Brain pericyte (primary cell): ENCODE results near the gene ZNF410.

Experiments
- DNase-seq: peaks from one replicate; pipeline ENCODE4 v3.0.0-alpha.2; 2012; ENCODE audit warnings: low read depth, low spot score

Gene ZNF410

DNA sequence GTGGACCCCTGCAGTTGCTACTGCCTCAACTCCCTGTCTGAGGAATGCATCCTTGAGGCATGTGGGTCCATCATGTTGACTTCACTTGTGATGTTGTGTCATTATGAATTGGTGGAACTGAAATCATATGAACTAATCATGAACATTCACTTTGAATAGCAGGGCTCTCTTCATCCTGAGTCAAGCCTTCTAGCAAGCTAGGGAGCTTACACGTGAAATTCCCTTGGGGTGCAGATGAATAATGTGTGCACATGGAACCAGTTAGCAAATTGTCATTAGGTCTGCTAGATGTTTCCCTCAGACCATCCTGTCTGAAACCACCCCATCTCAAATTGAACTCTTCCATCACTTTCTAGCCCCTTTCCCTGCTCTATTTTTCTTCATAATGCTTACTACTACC lies 67.1 kb downstream of the ZNF410 start:
- DNase-seq, result no peak

GRCh38 chr14:73955674-73956073 lies 69.0 kb downstream of the ZNF410 start:
- no peak for DNase-seq

GRCh38 chr14:73958591-73958990 lies 71.9 kb downstream of the ZNF410 start:
- DNase-seq, result no peak

DNA sequence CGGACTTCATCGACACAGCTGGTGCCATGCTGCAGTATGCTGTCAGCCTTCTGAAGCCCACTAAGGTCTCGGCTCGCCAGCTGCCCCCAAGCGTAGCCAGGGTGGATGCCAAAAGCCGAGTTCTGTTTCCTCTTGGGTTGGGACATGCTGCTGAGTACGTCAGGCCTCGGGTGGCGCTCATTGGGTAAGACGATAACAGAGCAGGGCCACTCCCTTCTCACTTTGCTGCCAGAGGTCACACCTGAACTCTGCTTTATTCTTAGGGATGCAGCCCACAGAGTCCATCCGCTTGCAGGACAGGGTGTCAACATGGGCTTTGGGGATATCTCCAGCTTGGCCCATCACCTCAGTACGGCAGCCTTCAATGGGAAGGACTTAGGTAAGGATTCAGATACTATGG lies 74.5 kb downstream of the ZNF410 start:
- DNase-seq, result no peak

- no peak for DNase-seq
Measured at GRCh38 chr14:73965216-73965615, 78.6 kb downstream of the ZNF410 start.

GRCh38 chr14:73968885-73969284 lies 82.2 kb downstream of the ZNF410 start:
- no peak for DNase-seq

DNA sequence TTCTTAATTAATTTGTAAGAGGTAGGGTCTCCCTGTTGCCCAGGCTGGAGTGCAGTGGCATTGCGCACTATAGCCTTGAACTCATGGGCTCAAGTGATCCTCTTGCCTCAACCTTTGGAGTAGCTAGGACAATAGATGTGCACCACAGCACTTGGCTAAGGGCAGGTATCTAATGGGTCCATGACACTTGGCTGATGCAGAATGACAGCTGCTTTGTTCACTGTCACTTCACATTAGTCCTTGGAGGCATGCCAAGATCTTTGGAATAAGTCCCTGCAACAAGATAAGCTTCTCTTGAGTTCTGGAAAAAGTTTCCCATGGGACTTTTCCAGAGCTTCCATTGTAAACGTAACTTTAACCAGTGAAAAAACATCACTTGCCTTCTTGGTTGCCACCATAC lies 86.8 kb downstream of the ZNF410 start:
- no peak for DNase-seq

- DNase-seq, result no peak
Measured at GRCh38 chr14:73976125-73976524, 89.5 kb downstream of the ZNF410 start.

GRCh38 chr14:73977896-73978295 lies 91.2 kb downstream of the ZNF410 start:
- peak; percentile 7 for DNase-seq
